Measurements from ENCODE around the gene EFCAB8.

The EFCAB8 gene

GRCh38 chr20:32829311-32830005 is 29.3 kb upstream of the EFCAB8 start:
- POLR2A ChIA-PET (ENCODE audit: low non-redundant PET): no interaction called here
- DNase-seq (ENCODE audit: low spot score): no peak
- CTCF ChIA-PET: interaction anchor here (0.6 to 1.9 kb wide), 5 partner anchors 14 to 291 kb away, joined by 3 to 13 read pairs (median 4); no protein-coding TSS in a partner anchor
- H3K27ac ChIP-seq: no peak overlapping the region
- TF ChIP-seq CTCF (conservative IDR thresholded peaks at IDR 0.05; ENCODE audit: low read depth): no peak

- POLR2A ChIA-PET (ENCODE audit: low non-redundant PET): interaction anchor here (0.5 to 0.9 kb wide), 2 partner anchors 11 to 17 kb away, joined by 3 to 8 read pairs; partner anchors contain the start of gene MAPRE1
- no peak overlapping the region for H3K27ac ChIP-seq
- no peak for TF ChIP-seq CTCF (conservative IDR thresholded peaks at IDR 0.05; ENCODE audit: low read depth)
- CTCF ChIA-PET: interaction anchor here (0.6 to 1.9 kb wide), 4 partner anchors 12 to 470 kb away, joined by 3 to 13 read pairs (median 4); no protein-coding TSS in a partner anchor
- DNase-seq (ENCODE audit: low spot score): no peak
Measured at GRCh38 chr20:32830437-32830836, 28.3 kb upstream of the EFCAB8 start.

GRCh38 chr20:32831982-32832381 is 26.7 kb upstream of the EFCAB8 start:
- POLR2A ChIA-PET (ENCODE audit: low non-redundant PET): no interaction called here
- no peak for DNase-seq (ENCODE audit: low spot score)
- CTCF ChIA-PET: no interaction called here
- TF ChIP-seq CTCF (conservative IDR thresholded peaks at IDR 0.05; ENCODE audit: low read depth): no peak
- H3K27ac ChIP-seq: no peak overlapping the region

GRCh38 chr20:32832664-32833063 is 26.1 kb upstream of the EFCAB8 start:
- CTCF ChIA-PET: interaction anchor here (0.6 kb wide), 1 partner anchor 346 kb away, joined by 3 read pairs; no protein-coding TSS in a partner anchor
- POLR2A ChIA-PET (ENCODE audit: low non-redundant PET): no interaction called here
- no peak for TF ChIP-seq CTCF (conservative IDR thresholded peaks at IDR 0.05; ENCODE audit: low read depth)
- H3K27ac ChIP-seq: no peak overlapping the region
- no peak for DNase-seq (ENCODE audit: low spot score)

GRCh38 chr20:32834972-32835371 is 23.8 kb upstream of the EFCAB8 start:
- no peak overlapping the region for H3K27ac ChIP-seq
- no peak for TF ChIP-seq CTCF (conservative IDR thresholded peaks at IDR 0.05; ENCODE audit: low read depth)
- CTCF ChIA-PET: interaction anchor here (0.6 kb wide), 1 partner anchor 19 kb away, joined by 3 read pairs; no protein-coding TSS in a partner anchor
- POLR2A ChIA-PET (ENCODE audit: low non-redundant PET): interaction anchor here (0.7 kb wide), 1 partner anchor 66 kb away, joined by 9 read pairs; no protein-coding TSS in a partner anchor
- no peak for DNase-seq (ENCODE audit: low spot score)

- TF ChIP-seq CTCF (conservative IDR thresholded peaks at IDR 0.05; ENCODE audit: low read depth): no peak
- CTCF ChIA-PET: interaction anchor here (0.6 to 1.5 kb wide), 3 partner anchors 47 to 520 kb away, joined by 3 to 7 read pairs (median 4); no protein-coding TSS in a partner anchor
- no peak for DNase-seq (ENCODE audit: low spot score)
- no peak overlapping the region for H3K27ac ChIP-seq
- POLR2A ChIA-PET (ENCODE audit: low non-redundant PET): no interaction called here
Measured at GRCh38 chr20:32837157-32837556, 21.6 kb upstream of the EFCAB8 start.
